SKM-1 (cell line): ENCODE data around the gene TLR10.
A peak's percentile ranks its signal among the peaks of the same experiment; 100 is the strongest.

Experiments
- DNase-seq: peaks from one replicate; lab custom pipeline; 2025; ENCODE audit not compliant: unreplicated experiment; lab: John Stamatoyannopoulos, UW

Gene TLR10

DNA sequence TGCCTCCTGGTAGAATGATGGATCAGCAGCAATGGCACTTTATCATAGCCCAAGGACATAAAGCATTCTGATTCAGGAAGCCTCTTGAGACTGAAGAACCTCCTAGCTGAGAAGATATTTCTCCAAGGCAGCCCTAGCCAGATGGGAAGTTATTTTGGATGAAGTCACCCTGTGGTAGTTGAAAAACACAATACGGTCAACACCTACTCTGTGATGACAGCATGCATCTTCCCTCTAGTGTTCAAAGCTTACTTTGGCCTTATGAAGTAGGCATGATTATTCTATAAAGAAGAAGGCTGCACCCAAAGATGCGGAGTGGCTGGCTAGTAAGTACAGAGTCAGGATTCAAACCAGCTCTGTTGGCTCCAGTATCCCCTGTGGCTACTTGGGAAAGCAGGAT, 47.9 kb downstream of the TLR10 start:
- no peak for DNase-seq

DNA sequence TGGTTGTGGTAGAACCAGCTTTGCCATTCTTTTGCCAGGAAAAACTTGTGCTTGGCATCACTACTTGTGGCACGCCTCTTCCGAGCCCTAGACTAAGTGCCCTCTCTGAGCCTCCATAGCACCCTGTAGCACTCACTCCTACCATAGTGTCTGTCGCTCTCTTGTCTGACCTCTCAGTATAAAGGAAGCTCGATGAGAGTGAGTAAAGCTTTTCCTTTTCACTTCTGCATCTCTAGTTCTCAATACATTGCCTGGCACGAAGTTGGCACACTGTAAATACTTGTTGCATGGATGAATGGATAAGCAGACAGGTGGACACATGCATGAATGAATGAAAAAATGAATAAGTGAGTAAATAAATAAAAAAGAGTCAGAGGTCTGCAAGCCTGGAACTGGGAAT, 48.3 kb downstream of the TLR10 start:
- no peak for DNase-seq

GRCh38 chr4:38733663-38734062, 49.1 kb downstream of the TLR10 start:
- no peak for DNase-seq

DNA sequence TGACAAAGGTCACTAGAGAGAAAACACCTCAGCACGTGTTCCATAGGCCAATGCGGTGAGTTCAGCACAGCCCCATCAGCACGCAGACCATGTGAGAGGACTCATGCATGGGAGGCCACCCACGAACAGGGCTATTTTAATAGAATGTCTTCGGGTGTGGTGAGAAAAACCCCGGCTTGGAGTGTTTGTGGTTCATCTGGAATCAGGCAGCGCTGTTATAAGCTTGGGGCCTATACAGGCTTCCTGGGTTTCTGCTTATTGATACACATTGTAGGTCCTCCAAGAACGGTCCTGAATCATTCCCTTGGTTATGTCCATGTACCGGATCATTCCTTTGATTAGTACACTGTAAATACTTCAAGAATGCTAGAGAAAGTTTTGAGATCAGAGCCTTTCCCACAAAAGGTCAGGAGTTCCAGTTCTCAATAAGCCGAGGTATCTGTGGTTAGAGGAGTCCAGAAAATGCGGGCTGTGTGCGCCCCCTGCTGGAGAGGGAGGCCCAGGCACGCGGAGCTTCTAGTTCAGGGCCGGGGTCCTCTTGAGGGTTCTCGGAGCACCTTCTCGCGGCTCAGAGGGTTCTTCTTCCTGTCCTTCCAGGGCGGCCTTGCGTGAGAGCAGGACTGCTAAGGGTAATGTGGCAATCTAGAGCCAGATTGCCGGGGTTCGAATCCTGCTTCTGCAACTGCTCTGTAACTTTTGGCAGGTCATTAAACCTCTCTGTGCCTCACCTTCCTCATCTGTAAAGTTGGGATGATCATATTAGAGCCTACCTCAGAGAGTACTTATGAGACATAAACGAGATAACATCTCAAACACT, 51.8 kb downstream of the TLR10 start:
- DNase-seq, result peak; percentile 69

DNA sequence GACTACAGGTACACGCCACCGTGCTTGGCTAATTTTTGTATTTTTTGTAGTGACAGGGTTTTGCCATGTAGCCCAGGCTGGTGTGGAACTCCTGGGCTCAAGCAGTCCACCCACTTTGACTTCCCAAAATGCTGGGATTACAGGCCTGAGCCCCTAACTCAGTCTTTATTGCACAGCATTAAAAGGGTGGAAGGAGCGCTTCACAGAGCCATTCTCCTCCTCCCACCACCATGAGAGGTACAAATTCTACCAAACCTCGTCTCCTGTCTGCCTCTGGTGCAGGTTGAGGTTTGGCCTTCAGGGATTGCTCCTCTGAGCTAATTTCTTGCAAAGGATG, 52.3 kb downstream of the TLR10 start:
- no peak for DNase-seq

DNA sequence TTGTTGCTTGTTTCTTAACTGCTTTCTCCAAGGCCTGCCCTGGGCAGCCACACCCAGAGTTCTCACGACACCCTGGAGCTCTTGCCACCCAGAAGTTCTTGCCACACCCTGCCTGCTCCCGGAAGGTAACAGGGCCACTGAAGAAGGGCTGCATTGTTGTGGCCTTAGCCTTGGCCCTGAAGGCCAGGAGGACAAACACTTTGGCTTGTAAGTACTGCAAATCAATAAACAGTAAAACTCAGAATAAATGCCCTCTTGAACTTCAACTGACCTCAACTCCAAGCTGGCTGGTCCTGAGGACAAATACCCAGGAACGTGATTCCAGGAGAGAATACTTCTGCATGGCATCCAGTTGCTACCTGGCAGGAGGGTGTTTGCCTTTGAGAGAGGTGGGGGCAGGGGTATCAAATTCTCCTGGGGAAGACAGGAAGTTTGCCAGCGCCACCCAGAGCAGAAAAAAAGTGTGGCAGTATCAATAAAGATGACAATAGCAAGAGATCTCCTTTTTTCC, 54.1 kb downstream of the TLR10 start:
- DNase-seq, result no peak

DNA sequence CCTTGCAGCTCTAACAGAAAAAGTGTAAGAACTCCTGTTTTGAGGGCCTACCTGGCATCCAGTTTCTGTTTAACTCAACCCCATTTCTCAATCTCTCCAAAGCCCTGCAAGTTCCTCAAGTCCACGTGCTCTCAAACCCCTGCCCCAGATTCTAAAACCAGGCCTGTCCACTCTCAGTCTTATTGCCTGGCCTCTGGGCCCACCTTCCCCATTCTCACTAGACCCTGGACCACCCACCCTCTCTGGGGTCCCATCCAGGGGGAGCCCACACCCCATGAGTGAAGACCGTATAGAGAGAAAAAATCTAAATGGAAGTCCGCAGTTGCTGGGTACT, 58.3 kb downstream of the TLR10 start:
- DNase-seq, result peak; percentile 19

- DNase-seq, result no peak
Measured at GRCh38 chr4:38723726-38724474, 58.9 kb downstream of the TLR10 start.

- no peak for DNase-seq
Measured at GRCh38 chr4:38723114-38723513, 59.7 kb downstream of the TLR10 start.
